Neural progenitor cell (in vitro differentiated cells): ENCODE results near the gene ZNF280B.

ENCODE experiments used
- EZH2 ChIP-seq: fragments of 200-600 bp; sonication (generic); IDR thresholded peaks from 2 replicates; pipeline ENCODE4 v1.6.1; 2017; ENCODE audit warnings: antibody characterized with exemption, mild to moderate bottlenecking, moderate library complexity
- TF ChIP-seq, protein P1 (sequence below): fragments of 200-600 bp; sonication (generic); IDR thresholded peaks from 2 replicates; pipeline ENCODE4 v1.5.1; 2017; ENCODE audit warnings: antibody characterized with exemption, mild to moderate bottlenecking

DNA sequence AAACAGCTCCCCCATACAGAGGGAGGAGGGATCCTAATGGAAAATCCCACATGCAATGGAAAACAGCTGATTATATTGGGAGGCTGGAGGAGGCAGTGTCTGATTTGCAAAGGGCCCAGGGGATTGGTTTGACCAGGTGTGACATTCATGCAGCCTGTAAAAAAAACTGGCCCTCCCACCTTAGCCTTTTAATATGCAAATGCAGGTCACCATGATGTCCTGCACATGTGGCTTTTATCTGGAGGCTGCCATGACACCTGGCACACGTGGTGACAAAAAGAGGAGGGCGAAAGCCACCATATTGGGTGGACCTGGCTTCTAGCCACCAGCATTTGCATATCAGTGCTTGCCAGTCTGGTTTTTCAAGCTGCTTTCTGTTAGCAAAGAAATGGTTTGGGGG is 48.5 kb downstream of the ZNF280B start:
- TF ChIP-seq, protein P1, sequence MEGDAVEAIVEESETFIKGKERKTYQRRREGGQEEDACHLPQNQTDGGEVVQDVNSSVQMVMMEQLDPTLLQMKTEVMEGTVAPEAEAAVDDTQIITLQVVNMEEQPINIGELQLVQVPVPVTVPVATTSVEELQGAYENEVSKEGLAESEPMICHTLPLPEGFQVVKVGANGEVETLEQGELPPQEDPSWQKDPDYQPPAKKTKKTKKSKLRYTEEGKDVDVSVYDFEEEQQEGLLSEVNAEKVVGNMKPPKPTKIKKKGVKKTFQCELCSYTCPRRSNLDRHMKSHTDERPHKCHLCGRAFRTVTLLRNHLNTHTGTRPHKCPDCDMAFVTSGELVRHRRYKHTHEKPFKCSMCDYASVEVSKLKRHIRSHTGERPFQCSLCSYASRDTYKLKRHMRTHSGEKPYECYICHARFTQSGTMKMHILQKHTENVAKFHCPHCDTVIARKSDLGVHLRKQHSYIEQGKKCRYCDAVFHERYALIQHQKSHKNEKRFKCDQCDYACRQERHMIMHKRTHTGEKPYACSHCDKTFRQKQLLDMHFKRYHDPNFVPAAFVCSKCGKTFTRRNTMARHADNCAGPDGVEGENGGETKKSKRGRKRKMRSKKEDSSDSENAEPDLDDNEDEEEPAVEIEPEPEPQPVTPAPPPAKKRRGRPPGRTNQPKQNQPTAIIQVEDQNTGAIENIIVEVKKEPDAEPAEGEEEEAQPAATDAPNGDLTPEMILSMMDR, result no peak
- TF ChIP-seq EZH2, result no peak
